HEK293 (cell line): ENCODE measurements around the gene ZNF607.

Experiments
- CTCF ChIP-seq: fragments of 450-650 bp; formaldehyde crosslinking; IDR thresholded peaks from 2 replicates; pipeline ENCODE4 v1.5.1; 2016; ENCODE audit warnings: missing biosample characterization, missing genetic modification characterization
- GFI1B ChIP-seq: fragments of 450-650 bp; formaldehyde crosslinking; IDR thresholded peaks from 2 replicates; pipeline ENCODE4 v1.5.1; 2016; ENCODE audit warnings: missing biosample characterization, missing genetic modification characterization
- HIC1 ChIP-seq: fragments of 450-650 bp; formaldehyde crosslinking; IDR thresholded peaks from 2 replicates; pipeline ENCODE4 v1.5.1; 2016; ENCODE audit warnings: missing biosample characterization, missing genetic modification characterization
- OSR2 ChIP-seq: fragments of 450-650 bp; formaldehyde crosslinking; IDR thresholded peaks from 2 replicates; pipeline ENCODE4 v1.5.1; 2016; ENCODE audit warnings: missing biosample characterization, missing genetic modification characterization
- OVOL3 ChIP-seq: fragments of 450-650 bp; formaldehyde crosslinking; IDR thresholded peaks from 2 replicates; pipeline ENCODE4 v1.5.1; 2016; ENCODE audit warnings: missing biosample characterization, missing genetic modification characterization
- PRDM1 ChIP-seq: fragments of 450-650 bp; formaldehyde crosslinking; IDR thresholded peaks from 2 replicates; pipeline ENCODE4; 2016; ENCODE audit warnings: missing biosample characterization, missing genetic modification characterization
- PRDM10 ChIP-seq: fragments of 450-650 bp; formaldehyde crosslinking; IDR thresholded peaks from 2 replicates; pipeline ENCODE4 v1.5.1; 2016; ENCODE audit warnings: missing biosample characterization, missing genetic modification characterization
- SP2 ChIP-seq: fragments of 450-650 bp; formaldehyde crosslinking; IDR thresholded peaks from 2 replicates; pipeline ENCODE4 v1.5.1; 2016; ENCODE audit warnings: missing biosample characterization, missing genetic modification characterization
- ZBTB17 ChIP-seq: fragments of 450-650 bp; formaldehyde crosslinking; IDR thresholded peaks from 2 replicates; pipeline ENCODE4 v1.5.1; 2016; ENCODE audit warnings: missing biosample characterization, missing genetic modification characterization
- ZNF112 ChIP-seq: fragments of 450-650 bp; formaldehyde crosslinking; IDR thresholded peaks from 2 replicates; pipeline ENCODE4 v1.5.0; 2017; ENCODE audit warnings: missing biosample characterization, missing genetic modification characterization
- ZNF239 ChIP-seq: fragments of 450-650 bp; formaldehyde crosslinking; IDR thresholded peaks from 2 replicates; pipeline ENCODE4 v1.5.1; 2016; ENCODE audit warnings: missing biosample characterization, missing genetic modification characterization
- ZNF350 ChIP-seq: fragments of 450-650 bp; formaldehyde crosslinking; IDR thresholded peaks from 2 replicates; pipeline ENCODE4 v1.5.0; 2017; ENCODE audit warnings: missing biosample characterization, mild to moderate bottlenecking, missing genetic modification characterization
- ZNF521 ChIP-seq: fragments of 450-650 bp; formaldehyde crosslinking; IDR thresholded peaks from 2 replicates; pipeline ENCODE4 v1.5.1; 2017; ENCODE audit warnings: missing biosample characterization, mild to moderate bottlenecking, missing genetic modification characterization
- ZNF530 ChIP-seq: fragments of 450-650 bp; formaldehyde crosslinking; IDR thresholded peaks from 2 replicates; pipeline ENCODE4 v1.5.1; 2016; ENCODE audit warnings: low read depth, missing biosample characterization, missing genetic modification characterization
- ZNF558 ChIP-seq: fragments of 450-650 bp; formaldehyde crosslinking; IDR thresholded peaks from 2 replicates; pipeline ENCODE4 v1.5.1; 2016; ENCODE audit warnings: missing biosample characterization, missing genetic modification characterization
- ZNF585B ChIP-seq: fragments of 450-650 bp; formaldehyde crosslinking; IDR thresholded peaks from 2 replicates; pipeline ENCODE4 v1.5.1; 2016; ENCODE audit warnings: missing biosample characterization, missing genetic modification characterization
- ZNF623 ChIP-seq: fragments of 450-650 bp; formaldehyde crosslinking; IDR thresholded peaks from 2 replicates; pipeline ENCODE4 v1.5.1; 2016; ENCODE audit warnings: missing biosample characterization, missing genetic modification characterization
- ZNF624 ChIP-seq: fragments of 450-650 bp; formaldehyde crosslinking; IDR thresholded peaks from 2 replicates; pipeline ENCODE4 v1.5.1; 2017; ENCODE audit warnings: missing biosample characterization, missing genetic modification characterization
- ZNF664 ChIP-seq: fragments of 450-650 bp; formaldehyde crosslinking; IDR thresholded peaks from 2 replicates; pipeline ENCODE4 v1.5.1; 2016; ENCODE audit warnings: missing biosample characterization, missing genetic modification characterization
- ZNF670 ChIP-seq: fragments of 450-650 bp; formaldehyde crosslinking; IDR thresholded peaks from 2 replicates; pipeline ENCODE4 v1.5.1; 2016; ENCODE audit warnings: missing biosample characterization, missing genetic modification characterization, low read depth
- TF ChIP-seq, protein P1 (sequence below): fragments of 450-650 bp; formaldehyde crosslinking; conservative IDR thresholded peaks from 2 replicates; pipeline ENCODE4 v1.5.1; 2016; ENCODE audit warnings: low read depth, missing biosample characterization, missing genetic modification characterization
- TF ChIP-seq, protein P2 (sequence below): fragments of 450-650 bp; formaldehyde crosslinking; IDR thresholded peaks from 2 replicates; pipeline ENCODE4 v1.5.1; 2016; ENCODE audit warnings: missing biosample characterization, missing genetic modification characterization, borderline replicate concordance
- TF ChIP-seq, protein P3 (sequence below): fragments of 450-650 bp; formaldehyde crosslinking; IDR thresholded peaks from 2 replicates; pipeline ENCODE4 v1.5.1; 2016; ENCODE audit warnings: missing biosample characterization, missing genetic modification characterization

The ZNF607 gene

DNA sequence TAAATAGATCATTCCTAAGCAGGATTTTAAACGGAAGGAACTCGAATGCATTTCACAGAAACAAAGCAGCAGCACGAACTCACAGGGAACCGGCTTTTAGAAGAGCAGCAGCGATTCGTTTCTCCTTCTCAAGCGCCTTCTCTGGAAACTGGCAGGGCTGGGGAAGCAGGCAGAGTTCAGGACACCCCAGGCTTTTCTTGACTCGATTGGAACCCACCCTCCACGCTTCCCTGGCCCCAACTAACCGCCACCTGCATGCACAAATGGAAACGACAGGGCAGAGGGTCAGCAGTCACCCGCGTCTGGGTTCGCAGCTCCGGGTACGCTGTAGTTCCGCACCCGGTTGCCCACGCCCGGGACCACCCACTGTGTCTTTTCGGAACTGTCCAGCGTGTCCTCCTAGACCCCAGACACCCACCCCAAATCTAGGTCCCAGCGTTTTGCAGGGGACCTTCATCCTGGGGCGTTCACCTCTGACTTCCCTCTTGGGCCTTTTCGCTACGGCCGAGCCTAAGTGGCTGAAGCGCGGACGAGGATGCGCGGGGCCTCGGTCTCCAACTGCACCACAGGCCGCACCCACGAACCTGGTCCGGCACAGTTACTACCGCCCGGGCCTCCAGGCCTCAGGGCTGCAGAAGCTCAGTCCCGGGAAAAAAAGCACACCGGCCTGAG is 64.8 kb downstream of the ZNF607 start (continued):
- TF ChIP-seq, protein P1, sequence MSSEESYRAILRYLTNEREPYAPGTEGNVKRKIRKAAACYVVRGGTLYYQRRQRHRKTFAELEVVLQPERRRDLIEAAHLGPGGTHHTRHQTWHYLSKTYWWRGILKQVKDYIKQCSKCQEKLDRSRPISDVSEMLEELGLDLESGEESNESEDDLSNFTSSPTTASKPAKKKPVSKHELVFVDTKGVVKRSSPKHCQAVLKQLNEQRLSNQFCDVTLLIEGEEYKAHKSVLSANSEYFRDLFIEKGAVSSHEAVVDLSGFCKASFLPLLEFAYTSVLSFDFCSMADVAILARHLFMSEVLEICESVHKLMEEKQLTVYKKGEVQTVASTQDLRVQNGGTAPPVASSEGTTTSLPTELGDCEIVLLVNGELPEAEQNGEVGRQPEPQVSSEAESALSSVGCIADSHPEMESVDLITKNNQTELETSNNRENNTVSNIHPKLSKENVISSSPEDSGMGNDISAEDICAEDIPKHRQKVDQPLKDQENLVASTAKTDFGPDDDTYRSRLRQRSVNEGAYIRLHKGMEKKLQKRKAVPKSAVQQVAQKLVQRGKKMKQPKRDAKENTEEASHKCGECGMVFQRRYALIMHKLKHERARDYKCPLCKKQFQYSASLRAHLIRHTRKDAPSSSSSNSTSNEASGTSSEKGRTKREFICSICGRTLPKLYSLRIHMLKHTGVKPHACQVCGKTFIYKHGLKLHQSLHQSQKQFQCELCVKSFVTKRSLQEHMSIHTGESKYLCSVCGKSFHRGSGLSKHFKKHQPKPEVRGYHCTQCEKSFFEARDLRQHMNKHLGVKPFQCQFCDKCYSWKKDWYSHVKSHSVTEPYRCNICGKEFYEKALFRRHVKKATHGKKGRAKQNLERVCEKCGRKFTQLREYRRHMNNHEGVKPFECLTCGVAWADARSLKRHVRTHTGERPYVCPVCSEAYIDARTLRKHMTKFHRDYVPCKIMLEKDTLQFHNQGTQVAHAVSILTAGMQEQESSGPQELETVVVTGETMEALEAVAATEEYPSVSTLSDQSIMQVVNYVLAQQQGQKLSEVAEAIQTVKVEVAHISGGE (tag by site-specific recombination), result peak; percentile 86
- no peak for TF ChIP-seq ZNF350 (tag by site-specific recombination)
- TF ChIP-seq ZNF664 (tag by site-specific recombination), result peak; percentile 71; the same call in 1 of the 2 replicates
- peak; percentile 32; the same call in 1 of the 2 replicates for TF ChIP-seq CTCF (tag by site-specific recombination)
- no peak for TF ChIP-seq OVOL3
- peak; percentile 82; the same call in 1 of the 2 replicates for TF ChIP-seq HIC1
- peak; percentile 25 for TF ChIP-seq SP2
- TF ChIP-seq ZNF112 (tag by site-specific recombination), result no peak
- TF ChIP-seq OSR2 (tag by site-specific recombination), result no peak
- TF ChIP-seq ZNF585B (tag by site-specific recombination), result no peak
- no peak for TF ChIP-seq ZNF521 (tag by site-specific recombination)
- TF ChIP-seq, protein P2, sequence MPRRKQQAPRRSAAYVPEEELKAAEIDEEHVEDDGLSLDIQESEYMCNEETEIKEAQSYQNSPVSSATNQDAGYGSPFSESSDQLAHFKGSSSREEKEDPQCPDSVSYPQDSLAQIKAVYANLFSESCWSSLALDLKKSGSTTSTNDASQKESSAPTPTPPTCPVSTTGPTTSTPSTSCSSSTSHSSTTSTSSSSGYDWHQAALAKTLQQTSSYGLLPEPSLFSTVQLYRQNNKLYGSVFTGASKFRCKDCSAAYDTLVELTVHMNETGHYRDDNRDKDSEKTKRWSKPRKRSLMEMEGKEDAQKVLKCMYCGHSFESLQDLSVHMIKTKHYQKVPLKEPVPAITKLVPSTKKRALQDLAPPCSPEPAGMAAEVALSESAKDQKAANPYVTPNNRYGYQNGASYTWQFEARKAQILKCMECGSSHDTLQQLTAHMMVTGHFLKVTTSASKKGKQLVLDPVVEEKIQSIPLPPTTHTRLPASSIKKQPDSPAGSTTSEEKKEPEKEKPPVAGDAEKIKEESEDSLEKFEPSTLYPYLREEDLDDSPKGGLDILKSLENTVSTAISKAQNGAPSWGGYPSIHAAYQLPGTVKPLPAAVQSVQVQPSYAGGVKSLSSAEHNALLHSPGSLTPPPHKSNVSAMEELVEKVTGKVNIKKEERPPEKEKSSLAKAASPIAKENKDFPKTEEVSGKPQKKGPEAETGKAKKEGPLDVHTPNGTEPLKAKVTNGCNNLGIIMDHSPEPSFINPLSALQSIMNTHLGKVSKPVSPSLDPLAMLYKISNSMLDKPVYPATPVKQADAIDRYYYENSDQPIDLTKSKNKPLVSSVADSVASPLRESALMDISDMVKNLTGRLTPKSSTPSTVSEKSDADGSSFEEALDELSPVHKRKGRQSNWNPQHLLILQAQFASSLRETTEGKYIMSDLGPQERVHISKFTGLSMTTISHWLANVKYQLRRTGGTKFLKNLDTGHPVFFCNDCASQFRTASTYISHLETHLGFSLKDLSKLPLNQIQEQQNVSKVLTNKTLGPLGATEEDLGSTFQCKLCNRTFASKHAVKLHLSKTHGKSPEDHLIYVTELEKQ (tag by site-specific recombination), result no peak; the same call in 1 of the 2 replicates
- TF ChIP-seq ZNF624 (tag by site-specific recombination), result 0 out of 2 replicates have a peak, but pooled peaks have one; percentile 71
- 0 out of 2 replicates have a peak, but pooled peaks have one; percentile 47 for TF ChIP-seq ZNF558 (tag by site-specific recombination)
- TF ChIP-seq GFI1B (tag by site-specific recombination), result peak; percentile 1; the same call in 1 of the 2 replicates
- no peak for TF ChIP-seq ZNF670 (tag by site-specific recombination)
- peak; percentile 65 for TF ChIP-seq PRDM10 (tag by site-specific recombination)
- TF ChIP-seq ZNF623 (tag by site-specific recombination), result peak; percentile 42; the same call in 1 of the 2 replicates
- 0 out of 2 replicates have a peak, but pooled peaks have one; percentile 21 for TF ChIP-seq ZNF239 (tag by site-specific recombination)
- no peak for TF ChIP-seq PRDM1 (tag by site-specific recombination)
- TF ChIP-seq, protein P3, sequence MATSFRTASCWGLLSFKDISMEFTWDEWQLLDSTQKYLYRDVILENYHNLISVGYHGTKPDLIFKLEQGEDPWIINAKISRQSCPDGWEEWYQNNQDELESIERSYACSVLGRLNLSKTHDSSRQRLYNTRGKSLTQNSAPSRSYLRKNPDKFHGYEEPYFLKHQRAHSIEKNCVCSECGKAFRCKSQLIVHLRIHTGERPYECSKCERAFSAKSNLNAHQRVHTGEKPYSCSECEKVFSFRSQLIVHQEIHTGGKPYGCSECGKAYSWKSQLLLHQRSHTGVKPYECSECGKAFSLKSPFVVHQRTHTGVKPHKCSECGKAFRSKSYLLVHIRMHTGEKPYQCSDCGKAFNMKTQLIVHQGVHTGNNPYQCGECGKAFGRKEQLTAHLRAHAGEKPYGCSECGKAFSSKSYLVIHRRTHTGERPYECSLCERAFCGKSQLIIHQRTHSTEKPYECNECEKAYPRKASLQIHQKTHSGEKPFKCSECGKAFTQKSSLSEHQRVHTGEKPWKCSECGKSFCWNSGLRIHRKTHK, result no peak
- peak; percentile 64 for TF ChIP-seq ZBTB17 (tag by site-specific recombination)
- TF ChIP-seq ZNF530 (tag by site-specific recombination), result no peak
